PC-3 (cell line): ENCODE measurements around the gene OR4K5. TPM values are rescaled to one million over a fixed set of nuclear protein-coding genes. Genes with fewer than 3 reads are reported as not detected.
"Not testable (repeated sequence)": the region's sequence is repeated elsewhere in the genome, so short reads cannot be mapped to it uniquely, and the experiment has no call there.

ENCODE experiments used
- ATAC-seq: fragments of 200-7000 bp; cut with Tn5 transposase; 2 replicates; pipeline ENCODE4 v1.9.1; 2020; ENCODE audit warnings: mild to moderate bottlenecking, moderate library complexity
- BruUV-seq: library from RNA; stranded (reverse); fragments of 400-500 nt; replicated peaks from 2 replicates; lab custom pipeline; 2021; lab: Mats Ljungman, UMichigan
- CTCF ChIA-PET: fragments of 300-600 bp; sonication (Branson Sonifier 250); formaldehyde crosslinking; loops from one replicate; lab custom pipeline; 2022; ENCODE audit warnings: antibody characterized with exemption; lab: Charles Lee
- POLR2A ChIA-PET: fragments of 300-600 bp; sonication (Branson Sonifier 250); formaldehyde crosslinking; loops from one replicate; lab custom pipeline; 2022; ENCODE audit warnings: antibody characterized with exemption; ENCODE audit not compliant: unreplicated experiment; lab: Charles Lee
- DNase-seq: peaks from one replicate; pipeline ENCODE4 v3.0.0-alpha.2; 2015
- H2AFZ ChIP-seq: fragments of 300-600 bp; sonication (generic); 2 replicates; pipeline ENCODE4 v1.6.0; 2016; ENCODE audit warnings: antibody characterized with exemption, low read length
- H3F3A ChIP-seq: fragments of 300-600 bp; sonication (generic); one replicate; pipeline ENCODE4 v1.6.0; 2017; ENCODE audit warnings: antibody characterized with exemption, low read length, control low read depth, mild to moderate bottlenecking; ENCODE audit not compliant: unreplicated experiment
- H3K27ac ChIP-seq: fragments of 300-600 bp; sonication (generic); 2 replicates; pipeline ENCODE4 v1.5.1; 2016; ENCODE audit warnings: mild to moderate bottlenecking, low read length
- H3K27me3 ChIP-seq: fragments of 300-600 bp; sonication (generic); 2 replicates; pipeline ENCODE4 v1.6.1; 2016; ENCODE audit warnings: low read length, mixed read lengths
- H3K36me3 ChIP-seq: fragments of 300-600 bp; sonication (generic); 2 replicates; pipeline ENCODE4 v1.6.1; 2016; ENCODE audit warnings: low read depth, mixed run types, low read length, mixed read lengths
- H3K4me1 ChIP-seq: fragments of 300-600 bp; sonication (generic); 2 replicates; pipeline ENCODE4 v1.5.1; 2016; ENCODE audit warnings: low read length; ENCODE audit not compliant: insufficient read depth
- H3K4me2 ChIP-seq: fragments of 300-600 bp; sonication (generic); 2 replicates; pipeline ENCODE4 v1.6.0; 2016; ENCODE audit warnings: low read length
- H3K4me3 ChIP-seq: fragments of 300-600 bp; sonication (generic); 2 replicates; pipeline ENCODE4 v1.5.1; 2016; ENCODE audit warnings: mild to moderate bottlenecking, low read length, mixed read lengths
- H3K79me2 ChIP-seq: fragments of 300-600 bp; sonication (generic); 2 replicates; pipeline ENCODE4 v1.6.1; 2017; ENCODE audit warnings: low read length, mixed read lengths
- H3K9ac ChIP-seq: fragments of 300-600 bp; sonication (generic); 2 replicates; pipeline ENCODE4 v1.6.0; 2016; ENCODE audit warnings: mild to moderate bottlenecking, low read length
- H3K9me2 ChIP-seq: fragments of 300-600 bp; sonication (generic); replicated peaks from 2 replicates; pipeline ENCODE4 v1.6.1; 2016; ENCODE audit warnings: mixed run types, low read length, mixed read lengths
- H3K9me3 ChIP-seq: fragments of 300-600 bp; sonication (generic); 2 replicates; pipeline ENCODE4 v1.6.1; 2016; ENCODE audit warnings: low read length, mixed read lengths
- H4K20me1 ChIP-seq: fragments of 300-600 bp; sonication (generic); 2 replicates; pipeline ENCODE4 v1.6.1; 2016; ENCODE audit warnings: low read length, mixed read lengths
- EZH2 ChIP-seq: fragments of 300-600 bp; sonication (generic); IDR thresholded peaks from one replicate; pipeline ENCODE4 v1.6.1; 2017; ENCODE audit warnings: antibody characterized with exemption, mild to moderate bottlenecking, low read length; ENCODE audit not compliant: unreplicated experiment
- EZH2phosphoT487 ChIP-seq: fragments of 300-600 bp; sonication (generic); IDR thresholded peaks from 2 replicates; pipeline ENCODE4 v1.6.1; 2018; ENCODE audit warnings: mild to moderate bottlenecking, antibody characterized with exemption, low read length, borderline replicate concordance
- intact Hi-C: fragments of 100-400 bp; cut with micrococcal nuclease; formaldehyde crosslinking; loops from 2 replicates; pipeline ENCODE4 v1.9.0; 2023
- total RNA-seq: library from RNA; depleted of rRNA; stranded (reverse); fragments of >200 nt; gene quantifications from 2 replicates; pipeline ENCODE4 v1.2.3, GENCODE V29; 2014; rRNA removed
- TF ChIP-seq, protein P1 (sequence below): fragments of 300-600 bp; sonication (generic); conservative IDR thresholded peaks from 2 replicates; pipeline ENCODE4 v1.5.1; 2017; ENCODE audit warnings: antibody characterized with exemption, low read depth, mild to moderate bottlenecking, low read length

The OR4K5 gene
- total RNA-seq, 1 experiment from 2014 or later, result not detected

DNA sequence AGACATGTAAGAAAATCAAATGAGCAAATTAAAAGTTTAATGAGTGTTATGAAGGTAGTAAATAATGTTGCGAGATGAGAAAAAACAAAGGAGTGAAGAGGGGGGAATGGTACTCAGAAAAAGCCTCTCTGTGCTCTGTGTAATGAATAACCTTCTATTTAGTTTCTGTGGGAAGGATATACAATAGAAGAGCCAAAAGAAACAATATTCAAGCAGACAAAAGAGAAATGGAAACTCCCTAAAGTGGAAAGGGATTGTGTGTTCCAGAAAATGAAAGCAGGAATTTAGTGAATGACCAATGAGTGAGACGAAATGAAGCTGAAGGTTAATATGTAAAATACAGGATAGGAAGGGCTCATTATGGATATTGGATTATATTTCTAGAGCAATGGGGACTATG, 28.8 kb downstream of the OR4K5 start:
- no peaks in the 10 kb centered on the region for H3K4me1 ChIP-seq
- DNase-seq (no peak), ATAC-seq (no peak)
- no peak overlapping the region for H3K27ac ChIP-seq
- TF ChIP-seq EZH2phosphoT487 (no peak), EZH2 (no peak)
- TF ChIP-seq, protein P1, sequence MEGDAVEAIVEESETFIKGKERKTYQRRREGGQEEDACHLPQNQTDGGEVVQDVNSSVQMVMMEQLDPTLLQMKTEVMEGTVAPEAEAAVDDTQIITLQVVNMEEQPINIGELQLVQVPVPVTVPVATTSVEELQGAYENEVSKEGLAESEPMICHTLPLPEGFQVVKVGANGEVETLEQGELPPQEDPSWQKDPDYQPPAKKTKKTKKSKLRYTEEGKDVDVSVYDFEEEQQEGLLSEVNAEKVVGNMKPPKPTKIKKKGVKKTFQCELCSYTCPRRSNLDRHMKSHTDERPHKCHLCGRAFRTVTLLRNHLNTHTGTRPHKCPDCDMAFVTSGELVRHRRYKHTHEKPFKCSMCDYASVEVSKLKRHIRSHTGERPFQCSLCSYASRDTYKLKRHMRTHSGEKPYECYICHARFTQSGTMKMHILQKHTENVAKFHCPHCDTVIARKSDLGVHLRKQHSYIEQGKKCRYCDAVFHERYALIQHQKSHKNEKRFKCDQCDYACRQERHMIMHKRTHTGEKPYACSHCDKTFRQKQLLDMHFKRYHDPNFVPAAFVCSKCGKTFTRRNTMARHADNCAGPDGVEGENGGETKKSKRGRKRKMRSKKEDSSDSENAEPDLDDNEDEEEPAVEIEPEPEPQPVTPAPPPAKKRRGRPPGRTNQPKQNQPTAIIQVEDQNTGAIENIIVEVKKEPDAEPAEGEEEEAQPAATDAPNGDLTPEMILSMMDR, result no peak
- no peak overlapping the region for H3K4me3 ChIP-seq
- H3K9me3 ChIP-seq, result 0 out of 2 replicates have a peak, but pooled peaks cover 3% of the 10 kb centered on the region
- H3F3A ChIP-seq, result no peaks in the 10 kb centered on the region
- CTCF ChIA-PET, result no interaction called here
- intact Hi-C loops, result no loop called here
- BruUV-seq, result no TSS peak
- no peaks in the 10 kb centered on the region for H4K20me1 ChIP-seq
- H3K9ac ChIP-seq, result no peak overlapping the region
- POLR2A ChIA-PET, result no interaction called here
- H3K79me2 ChIP-seq, result no peaks in the 10 kb centered on the region
- H3K36me3 ChIP-seq, result no peaks in the 10 kb centered on the region
- no peak overlapping the region for H2AFZ ChIP-seq
- H3K9me2 ChIP-seq, result no peaks in the 10 kb centered on the region
- no peak overlapping the region for H3K4me2 ChIP-seq
- H3K27me3 ChIP-seq, result no peaks in the 10 kb centered on the region; the same call in 1 of the 2 replicates

DNA sequence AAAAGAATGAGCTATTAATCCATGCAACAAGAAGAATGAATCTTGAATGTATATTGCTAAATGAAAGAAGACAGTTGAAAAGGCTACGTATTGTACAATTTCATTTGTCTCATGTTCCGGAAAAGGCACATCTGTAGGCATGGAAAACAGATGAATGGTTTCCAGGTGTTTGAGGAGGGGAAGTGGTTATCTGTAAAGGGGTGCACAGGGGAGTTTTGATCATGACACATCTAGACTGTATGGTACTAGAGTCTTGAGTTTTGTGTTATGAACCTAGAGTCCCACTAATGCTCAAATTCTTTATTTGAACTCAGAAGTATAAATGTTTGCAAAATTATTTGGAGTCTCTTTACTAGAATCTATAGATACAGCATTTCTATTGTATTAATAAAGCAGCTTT, 49.3 kb downstream of the OR4K5 start:
- BruUV-seq, H3K4me2 ChIP-seq, CTCF ChIA-PET, H3K9me3 ChIP-seq, H3K9me2 ChIP-seq, intact Hi-C loops, H3K79me2 ChIP-seq, ATAC-seq, H3K36me3 ChIP-seq, H3F3A ChIP-seq, H3K4me1 ChIP-seq, H3K4me3 ChIP-seq, DNase-seq, H4K20me1 ChIP-seq, H3K27ac ChIP-seq, H3K27me3 ChIP-seq, POLR2A ChIA-PET, H3K9ac ChIP-seq, H2AFZ ChIP-seq: not testable (repeated sequence)

Other genes with a start within 250 kb of the OR4K5 start
- not detected in 2 replicates for gene OR11H2, start 206.7 kb upstream of the OR4K5 start, total RNA-seq
- gene OR4Q3, start 177.0 kb upstream of the OR4K5 start, total RNA-seq, result not detected in 2 replicates
- not detected in 2 replicates for gene OR4M1, start 147.1 kb upstream of the OR4K5 start, total RNA-seq
- not detected in 2 replicates for gene OR4N2, start 116.8 kb upstream of the OR4K5 start, total RNA-seq
- gene OR4K2, start 45.5 kb upstream of the OR4K5 start, total RNA-seq, result not detected in 2 replicates
- gene OR4K1, start 10.3 kb downstream of the OR4K5 start, total RNA-seq, result not detected in 2 replicates
- not detected in 2 replicates for gene OR4K15, start 55.0 kb downstream of the OR4K5 start, total RNA-seq
- gene OR4Q2, start 81.6 kb downstream of the OR4K5 start, total RNA-seq, result not detected in 2 replicates
- gene OR4K14, start 98.7 kb downstream of the OR4K5 start, total RNA-seq, result not detected in 2 replicates
- not detected in 2 replicates for gene OR4K13, start 115.4 kb downstream of the OR4K5 start, total RNA-seq
- gene OR4L1, start 139.4 kb downstream of the OR4K5 start, total RNA-seq, result not detected in 2 replicates
- gene OR4K17, start 190.1 kb downstream of the OR4K5 start, total RNA-seq, result not detected in 2 replicates
- gene OR4N5, start 218.2 kb downstream of the OR4K5 start, total RNA-seq, result not detected in 2 replicates